ENCODE measurements around the gene SS18.

Gene SS18

GRCh38 chr18:25992566-25992965, 97.8 kb downstream of the SS18 start:
- no peak for DNase-seq

DNA sequence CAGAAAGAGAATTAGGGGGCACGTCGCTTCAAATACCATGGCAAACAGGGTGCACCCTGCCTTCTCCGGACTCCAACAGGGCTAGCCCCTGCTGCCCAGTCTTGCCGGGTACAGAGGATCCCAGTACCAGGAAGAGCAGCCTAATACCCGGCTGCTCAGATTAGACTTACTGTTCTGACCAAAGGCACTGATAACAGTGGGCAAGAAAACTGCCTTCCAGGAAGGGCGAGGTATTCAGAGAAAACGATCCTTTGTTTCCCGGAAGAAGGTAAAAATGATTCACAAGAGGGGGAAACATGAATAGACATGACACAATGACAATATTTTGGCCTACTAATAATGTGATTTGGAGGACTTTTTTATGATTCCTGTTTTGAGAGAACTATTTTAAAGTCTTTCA, 99.9 kb downstream of the SS18 start:
- no peak for DNase-seq

DNA sequence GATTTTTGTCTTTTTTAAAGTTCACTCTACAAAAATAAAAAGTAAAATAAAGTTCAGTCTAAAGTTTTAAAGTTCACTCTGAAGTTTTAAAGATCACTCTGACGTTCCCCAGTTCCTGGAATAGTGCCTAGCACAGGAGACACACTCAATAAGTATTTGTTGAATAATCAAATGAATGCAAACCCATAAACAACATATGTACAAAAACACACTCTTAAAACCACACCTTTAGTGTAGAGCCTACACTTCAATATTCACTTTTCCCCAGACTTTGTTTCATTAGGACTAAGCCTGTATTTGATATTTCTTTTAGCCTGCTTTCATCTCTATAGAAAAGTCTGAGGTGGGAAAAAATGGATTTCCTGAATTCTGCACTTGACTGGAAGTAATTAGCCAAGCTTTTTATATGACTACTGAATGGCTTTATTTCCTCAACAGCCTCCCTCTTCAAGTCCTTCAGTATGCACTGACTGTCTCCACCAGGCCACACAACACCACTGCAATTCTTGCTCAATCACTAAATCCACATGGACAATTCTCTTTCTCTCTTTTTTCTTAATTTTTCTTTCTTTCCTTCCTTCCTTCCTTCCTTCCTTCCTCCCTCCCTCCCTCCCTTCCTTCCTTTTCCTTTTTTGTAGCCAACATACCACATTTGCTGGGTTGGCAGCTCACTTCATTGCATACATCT, 104.6 kb downstream of the SS18 start:
- no peak for DNase-seq

- no peak for DNase-seq
Observed at GRCh38 chr18:25983730-25984129, 106.7 kb downstream of the SS18 start.

DNA sequence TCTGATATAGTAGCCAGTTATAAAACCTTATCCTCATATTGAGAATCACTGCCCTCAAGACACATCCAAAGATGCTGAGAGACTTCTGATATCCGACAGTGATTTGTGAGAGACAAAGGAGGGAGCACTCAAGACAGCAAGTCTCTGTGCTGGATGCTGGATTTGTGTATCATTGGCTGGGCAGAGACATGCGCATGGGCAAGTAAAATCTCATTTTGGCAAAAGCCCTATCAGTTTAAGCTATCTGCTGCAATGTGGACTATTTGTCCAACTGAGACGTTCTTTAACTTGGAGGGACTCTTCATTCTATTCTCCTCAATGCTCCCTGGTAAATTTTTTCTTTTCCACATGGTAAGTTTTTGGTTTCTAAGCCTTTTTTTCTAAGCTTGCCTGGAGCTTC, 107.5 kb downstream of the SS18 start:
- no peak for DNase-seq

DNA sequence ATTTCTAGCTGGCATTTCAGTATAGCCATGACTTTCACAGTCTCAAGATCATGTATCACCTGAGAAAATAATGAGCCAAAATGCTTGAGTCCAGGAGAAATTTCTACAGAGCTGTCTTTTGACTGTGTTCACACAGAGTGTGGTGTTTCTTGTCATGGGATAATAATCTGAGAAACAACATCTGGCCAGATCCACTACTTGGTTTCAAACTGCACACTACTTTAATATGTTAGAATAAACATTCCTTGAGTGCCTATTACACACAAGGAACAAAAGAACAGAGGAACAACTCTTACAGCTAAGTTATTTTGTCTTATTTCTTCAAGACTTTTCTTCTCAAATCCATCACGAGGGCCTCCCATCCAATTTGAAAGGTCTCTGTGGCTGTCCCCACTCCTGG, 108.3 kb downstream of the SS18 start:
- no peak for DNase-seq

DNA sequence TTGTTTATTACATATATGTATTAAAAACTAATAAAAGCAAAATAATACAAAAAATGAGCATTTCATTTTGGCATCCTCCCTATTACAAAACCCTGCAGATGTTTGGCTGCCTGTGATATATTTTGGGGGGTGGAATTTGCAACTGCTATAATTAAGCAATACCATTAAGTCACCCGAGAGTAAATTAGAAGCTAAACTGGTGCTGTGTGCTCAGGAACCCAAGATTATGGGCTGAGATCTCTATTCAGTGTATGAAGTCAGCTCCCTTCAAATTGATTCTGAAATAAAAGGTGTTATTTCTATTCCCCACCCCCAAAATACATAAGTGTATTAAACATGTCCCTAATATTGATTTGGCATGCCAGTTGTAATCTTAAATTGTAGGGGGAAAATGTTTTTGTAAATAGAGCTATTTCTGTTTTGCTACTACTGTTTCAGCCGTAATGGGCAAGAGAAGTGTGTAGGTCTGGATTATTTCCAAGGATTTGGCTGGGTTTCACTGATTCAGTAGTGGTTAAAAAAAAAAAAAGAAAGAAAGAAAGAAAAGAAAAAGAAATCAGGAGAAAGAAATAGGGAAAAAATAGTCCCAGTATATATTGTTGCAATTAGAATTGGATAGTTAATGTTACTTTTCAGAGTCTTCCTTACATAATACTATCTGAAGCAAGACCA, 110.9 kb downstream of the SS18 start:
- no peak for DNase-seq

DNA sequence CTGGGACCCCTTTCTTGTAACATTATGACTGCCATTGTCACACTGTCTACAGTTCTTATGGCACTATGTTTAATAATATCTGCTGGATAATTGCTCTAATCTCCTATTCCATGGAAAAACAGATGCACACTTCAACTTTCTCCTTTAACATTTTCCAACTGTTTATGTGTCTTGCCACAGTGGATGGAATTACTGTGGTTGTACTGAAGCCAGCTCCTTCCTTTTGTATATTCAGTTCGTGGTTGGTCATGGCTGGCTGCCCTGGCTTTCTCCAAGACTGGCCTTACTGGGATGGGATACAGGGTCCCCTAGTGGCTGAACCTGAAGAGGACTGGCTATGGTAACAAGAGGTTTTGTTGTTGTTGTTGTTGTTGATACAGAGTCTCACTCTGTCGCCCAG, 113.9 kb downstream of the SS18 start:
- no peak for DNase-seq

- no peak for DNase-seq
Observed at GRCh38 chr18:25974630-25975077, 115.8 kb downstream of the SS18 start.

All from DMS79 treated with DMSO at 0.1 percent for 48 hours (cell line).